GM04504 (cell line): ENCODE results near the gene SIGLEC9.

Experiments
- DNase-seq: peaks from one replicate; pipeline ENCODE4 v3.0.0-alpha.2; 2012; ENCODE audit warnings: low read depth

The SIGLEC9 gene

GRCh38 chr19:51097166-51097738 is 27.5 kb upstream of the SIGLEC9 start:
- DNase-seq = peak; percentile 27

GRCh38 chr19:51097796-51098195 is 26.9 kb upstream of the SIGLEC9 start:
- no peak for DNase-seq

GRCh38 chr19:51098365-51099046 is 26.2 kb upstream of the SIGLEC9 start:
- no peak for DNase-seq

GRCh38 chr19:51099047-51099382 is 25.7 kb upstream of the SIGLEC9 start:
- no peak for DNase-seq

GRCh38 chr19:51100601-51101000 is 24.1 kb upstream of the SIGLEC9 start:
- DNase-seq = no peak

GRCh38 chr19:51101171-51101865 is 23.4 kb upstream of the SIGLEC9 start:
- DNase-seq = no peak

GRCh38 chr19:51102991-51103390 is 21.7 kb upstream of the SIGLEC9 start:
- DNase-seq = no peak

- no peak for DNase-seq
Observed at GRCh38 chr19:51103926-51104341, 20.8 kb upstream of the SIGLEC9 start.

- no peak for DNase-seq
Observed at GRCh38 chr19:51107406-51108065, 17.2 kb upstream of the SIGLEC9 start.

GRCh38 chr19:51108066-51108804 is 16.5 kb upstream of the SIGLEC9 start, which contains the start of gene CTU1:
TSS of gene CTU1 (minus strand) at chr19:51108409. CDS start at chr19:51104569, 3,840 bp downstream.
- peak; percentile 98 for DNase-seq

- no peak for DNase-seq
Observed at GRCh38 chr19:51108805-51109146, 15.9 kb upstream of the SIGLEC9 start.

- DNase-seq = no peak
Observed at GRCh38 chr19:51110666-51110971, 14.1 kb upstream of the SIGLEC9 start.

GRCh38 chr19:51111606-51112005 is 13.1 kb upstream of the SIGLEC9 start:
- no peak for DNase-seq

GRCh38 chr19:51114087-51114729 is 10.5 kb upstream of the SIGLEC9 start:
- no peak for DNase-seq

- no peak for DNase-seq
Observed at GRCh38 chr19:51116736-51117286, 7.9 kb upstream of the SIGLEC9 start.

- DNase-seq = no peak
Observed at GRCh38 chr19:51119101-51119500, 5.6 kb upstream of the SIGLEC9 start.

GRCh38 chr19:51119611-51120010 is 5.1 kb upstream of the SIGLEC9 start:
- no peak for DNase-seq

- no peak for DNase-seq
Observed at GRCh38 chr19:51120160-51120559, 4.5 kb upstream of the SIGLEC9 start.

- DNase-seq = no peak
Observed at GRCh38 chr19:51121257-51121656, 3.4 kb upstream of the SIGLEC9 start.

GRCh38 chr19:51122112-51122981 is 2.4 kb upstream of the SIGLEC9 start:
- no peak for DNase-seq

GRCh38 chr19:51123381-51123800 is 1.3 kb upstream of the SIGLEC9 start:
- no peak for DNase-seq
